Right atrium auricular region (tissue), 2 donors: Measurements from ENCODE around the gene C12orf56. TPM values are rescaled to one million over a fixed set of nuclear protein-coding genes. Genes with fewer than 3 reads are reported as not detected.

Experiments used
- DNase-seq: peaks from one replicate; pipeline ENCODE4 v3.0.0-alpha.2; 2019; ENCODE audit warnings: low spot score
- H3K27ac ChIP-seq, 2 donors: fragments of 200-600 bp; sonication (generic); 1 replicate in 1 of 2; 2 replicates in 1 of 2; pipeline ENCODE4 v1.5.1; 2016 to 2019
- H3K27me3 ChIP-seq, 2 donors: fragments of 200-600 bp; sonication (generic); one replicate each; pipeline versions ENCODE4 v1.5.1 to v1.6.0; 2017 to 2019
- H3K36me3 ChIP-seq: fragments of 200-600 bp; sonication (generic); one replicate; pipeline ENCODE4 v1.5.1; 2016
- H3K4me1 ChIP-seq, 2 donors: fragments of 200-600 bp; sonication (generic); one replicate each; pipeline versions ENCODE4 v1.5.1 to v1.6.0; 2017 to 2019
- H3K4me3 ChIP-seq, 2 donors: fragments of 200-600 bp; sonication (generic); 1 replicate in 1 of 2; 2 replicates in 1 of 2; pipeline ENCODE4 v1.5.1; 2017 to 2019; ENCODE audit warnings: mild to moderate bottlenecking in 1 of 2, moderate library complexity in 1 of 2
- H3K9me3 ChIP-seq, 2 donors: fragments of 200-600 bp; sonication (generic); one replicate each; pipeline ENCODE4 v1.5.1; 2019
- CTCF ChIP-seq, 2 donors: fragments of 200-600 bp; sonication (generic); IDR thresholded peaks; one replicate each; pipeline ENCODE4 v1.5.1; 2019; ENCODE audit warnings: antibody characterized with exemption in 2 of 2
- total RNA-seq, 2 donors: library from RNA; depleted of rRNA; stranded (reverse); fragments of >200 nt; gene quantifications; one replicate each; pipeline ENCODE4 v1.1.0, GENCODE V29; 2016

Gene C12orf56
- total RNA-seq, 2 donors from 2014 or later, result not detected

GRCh38 chr12:64427988-64428387, 37.4 kb upstream of the C12orf56 start:
- H3K4me1 ChIP-seq, result no peaks in the 10 kb centered on the region
- no peak overlapping the region for H3K4me3 ChIP-seq
- DNase-seq, result no peak
- TF ChIP-seq CTCF (IDR thresholded peaks at IDR 0.05), result no peak
- H3K27me3 ChIP-seq, result no peaks in the 10 kb centered on the region
- H3K9me3 ChIP-seq, result no peaks in the 10 kb centered on the region
- H3K36me3 ChIP-seq, result peaks cover 94% of the 10 kb centered on the region
- no peak overlapping the region for H3K27ac ChIP-seq

- no peak for DNase-seq
- Histone ChIP-seq H3K36me3 (peaks cover 97% of the 10 kb centered on the region), H3K4me1 (no peaks in the 10 kb centered on the region), H3K27me3 (no peaks in the 10 kb centered on the region), H3K9me3 (no peaks in the 10 kb centered on the region), H3K4me3 (no peak overlapping the region), H3K27ac (no peak overlapping the region)
- TF ChIP-seq CTCF (IDR thresholded peaks at IDR 0.05), result no peak
Measured at GRCh38 chr12:64419696-64420095, 29.1 kb upstream of the C12orf56 start.

- H3K27me3 ChIP-seq, result no peaks in the 10 kb centered on the region
- peaks cover 93% of the 10 kb centered on the region for H3K36me3 ChIP-seq
- no peak overlapping the region for H3K27ac ChIP-seq
- no peak for DNase-seq
- no peak overlapping the region for H3K4me3 ChIP-seq
- TF ChIP-seq CTCF (IDR thresholded peaks at IDR 0.05), result no peak
- no peaks in the 10 kb centered on the region for H3K4me1 ChIP-seq
- no peaks in the 10 kb centered on the region for H3K9me3 ChIP-seq
Measured at GRCh38 chr12:64418209-64418608, 27.7 kb upstream of the C12orf56 start.

GRCh38 chr12:64413884-64414283, 23.3 kb upstream of the C12orf56 start:
- no peaks in the 10 kb centered on the region for H3K4me1 ChIP-seq
- no peak for TF ChIP-seq CTCF (IDR thresholded peaks at IDR 0.05)

GRCh38 chr12:64412459-64412858, 21.9 kb upstream of the C12orf56 start:
- H3K4me3 ChIP-seq, result no peak overlapping the region
- no peaks in the 10 kb centered on the region for H3K27me3 ChIP-seq
- TF ChIP-seq CTCF (IDR thresholded peaks at IDR 0.05), result no peak
- no peaks in the 10 kb centered on the region for H3K4me1 ChIP-seq
- no peak for DNase-seq
- no peak overlapping the region for H3K27ac ChIP-seq
- no peaks in the 10 kb centered on the region for H3K9me3 ChIP-seq
- peaks cover 67% of the 10 kb centered on the region for H3K36me3 ChIP-seq

More at GRCh38 chr12:64413884-64414283, 23.3 kb upstream of the C12orf56 start:
- H3K9me3 ChIP-seq, result no peaks in the 10 kb centered on the region
- no peak overlapping the region for H3K27ac ChIP-seq
- no peak overlapping the region for H3K4me3 ChIP-seq
- peaks cover 79% of the 10 kb centered on the region for H3K36me3 ChIP-seq
- H3K27me3 ChIP-seq, result no peaks in the 10 kb centered on the region
- no peak for DNase-seq

- no peak for TF ChIP-seq CTCF (IDR thresholded peaks at IDR 0.05)
- H3K27ac ChIP-seq, result no peak overlapping the region
- no peak for DNase-seq
- no peaks in the 10 kb centered on the region for H3K9me3 ChIP-seq
- no peaks in the 10 kb centered on the region for H3K27me3 ChIP-seq
- peaks cover 56% of the 10 kb centered on the region for H3K36me3 ChIP-seq
- H3K4me1 ChIP-seq, result no peaks in the 10 kb centered on the region
- H3K4me3 ChIP-seq, result no peak overlapping the region
Measured at GRCh38 chr12:64411427-64411826, 20.9 kb upstream of the C12orf56 start.
